Measurements from ENCODE around the gene CLCF1.

DNA sequence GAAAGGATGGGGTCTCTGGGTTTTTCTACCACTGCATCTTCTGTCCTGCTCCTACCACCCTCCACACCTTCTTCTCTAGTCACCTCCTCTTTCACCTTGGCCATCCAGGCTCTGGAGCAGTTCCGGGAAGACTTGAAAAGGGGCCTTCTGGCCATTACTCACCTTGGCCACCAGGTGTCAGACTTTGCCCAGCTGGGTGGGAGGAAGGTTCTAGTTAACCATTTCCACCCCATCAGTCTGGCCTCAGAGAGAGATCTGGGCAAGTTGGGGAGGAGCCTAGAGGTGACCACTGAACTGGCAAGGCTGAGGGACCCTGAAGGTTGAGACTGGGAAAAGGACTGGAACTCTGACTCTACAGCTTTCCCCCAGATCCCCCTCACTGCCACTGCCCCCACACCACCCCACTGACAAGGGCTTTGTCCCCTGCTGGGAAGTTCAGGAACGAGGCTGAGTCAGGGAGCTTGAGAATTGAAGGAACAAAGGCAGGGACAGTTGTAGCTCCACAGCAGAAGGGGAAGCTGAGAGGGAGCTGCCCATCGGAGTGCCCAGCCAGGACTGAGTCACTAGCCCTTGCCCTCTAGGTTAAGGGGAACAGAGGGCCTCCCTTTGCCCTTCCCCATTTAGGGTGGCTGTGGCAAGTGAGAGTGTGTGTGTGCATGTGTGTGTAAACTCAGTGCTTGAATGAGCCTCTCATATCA lies 16.4 kb downstream of the CLCF1 start:
- TF ChIP-seq CTCF (optimal IDR thresholded peaks at IDR 0.05 in 1 of 3, IDR thresholded peaks at IDR 0.05 in 1 of 3, conservative IDR thresholded peaks at IDR 0.05 in 1 of 3; ENCODE audit: extremely low read depth in 1 of 3, insufficient read depth in 2 of 3, low read length in 3 of 3) (peak; percentile 89 to 97 (median 92)), EZH2 (IDR thresholded peaks at IDR 0.05; ENCODE audit: low read length) (no peak)

Data from keratinocyte (primary cell).